ENCODE results near the gene GP1BB.
A peak's percentile ranks its signal among the peaks of the same experiment; 100 is the strongest.

GP1BB gene

GRCh38 chr22:19766240-19766510, 42.8 kb downstream of the GP1BB start:
- H3K4me2 ChIP-seq (ENCODE audit: insufficient read depth, low read length): peak overlapping the region; percentile 53

GRCh38 chr22:19766511-19767426, 43.4 kb downstream of the GP1BB start:
- DNase-seq: peak; percentile 80
- H3K27me3 ChIP-seq (ENCODE audit: insufficient read depth, low read length, poor library complexity): peaks cover 9% of the 10 kb centered on the region
- peak; percentile 74 for ATAC-seq (ENCODE audit: insufficient read depth, low read depth)
- H3K27ac ChIP-seq (ENCODE audit: low read length): peak overlapping the region; percentile 39
- peaks cover 20% of the 10 kb centered on the region for H3K4me1 ChIP-seq (ENCODE audit: insufficient read depth, low read length)
- peaks cover 54% of the 10 kb centered on the region for H3K79me2 ChIP-seq (ENCODE audit: insufficient read depth, low read length)
- no peaks in the 10 kb centered on the region for H3K36me3 ChIP-seq (ENCODE audit: insufficient read depth, low read length)
- H3K9me3 ChIP-seq (ENCODE audit: insufficient read depth, low read length, severe bottlenecking): no peaks in the 10 kb centered on the region
- H3K9ac ChIP-seq (ENCODE audit: low read depth, low read length): peak overlapping the region; percentile 66
- H3K4me2 ChIP-seq (ENCODE audit: insufficient read depth, low read length): peak overlapping the region; percentile 53
- H4K20me1 ChIP-seq (ENCODE audit: insufficient read depth, low read length): peaks cover 27% of the 10 kb centered on the region
- TF ChIP-seq EZH2 (IDR thresholded peaks at IDR 0.05; ENCODE audit: borderline replicate concordance, low read depth, low read length, severe bottlenecking) (peak; percentile 87), CTCF (IDR thresholded peaks at IDR 0.05; ENCODE audit: borderline replicate concordance, extremely low read depth, low read length, poor library complexity, severe bottlenecking) (peak; percentile 47)
- peak overlapping the region; percentile 28 to 63; a peak in 3 of 4 replicates for H3K4me3 ChIP-seq (ENCODE audit: low read depth in 1 of 2, low read length in 2 of 2)
- H2AFZ ChIP-seq (ENCODE audit: low read depth, low read length): peak overlapping the region; percentile 38; the same call in 1 of the 2 replicates

More at GRCh38 chr22:19766240-19766510, 42.8 kb downstream of the GP1BB start:
- peak overlapping the region; percentile 38; the same call in 1 of the 2 replicates for H2AFZ ChIP-seq (ENCODE audit: low read depth, low read length)
- H3K79me2 ChIP-seq (ENCODE audit: insufficient read depth, low read length): peaks cover 48% of the 10 kb centered on the region
- peaks cover 20% of the 10 kb centered on the region for H3K4me1 ChIP-seq (ENCODE audit: insufficient read depth, low read length)
- peaks cover 9% of the 10 kb centered on the region for H3K27me3 ChIP-seq (ENCODE audit: insufficient read depth, low read length, poor library complexity)
- no peak for TF ChIP-seq EZH2 (IDR thresholded peaks at IDR 0.05; ENCODE audit: borderline replicate concordance, low read depth, low read length, severe bottlenecking)
- no peak for TF ChIP-seq CTCF (IDR thresholded peaks at IDR 0.05; ENCODE audit: borderline replicate concordance, extremely low read depth, low read length, poor library complexity, severe bottlenecking)
- peak overlapping the region; percentile 28 to 63; a peak in 3 of 4 replicates for H3K4me3 ChIP-seq (ENCODE audit: low read depth in 1 of 2, low read length in 2 of 2)
- peak overlapping the region; percentile 66 for H3K9ac ChIP-seq (ENCODE audit: low read depth, low read length)
- no peak overlapping the region; the same call in 1 of the 2 replicates for H3K27ac ChIP-seq (ENCODE audit: low read length)
- no peaks in the 10 kb centered on the region for H3K9me3 ChIP-seq (ENCODE audit: insufficient read depth, low read length, severe bottlenecking)
- H3K36me3 ChIP-seq (ENCODE audit: insufficient read depth, low read length): no peaks in the 10 kb centered on the region
- ATAC-seq (ENCODE audit: insufficient read depth, low read depth) (no peak), DNase-seq (no peak)
- H4K20me1 ChIP-seq (ENCODE audit: insufficient read depth, low read length): peaks cover 22% of the 10 kb centered on the region

GRCh38 chr22:19767427-19768341, 44.3 kb downstream of the GP1BB start:
- peak overlapping the region; percentile 53 for H3K4me2 ChIP-seq (ENCODE audit: insufficient read depth, low read length)
- no peak overlapping the region for H3K27ac ChIP-seq (ENCODE audit: low read length)
- peak overlapping the region; percentile 66; the same call in 1 of the 2 replicates for H3K9ac ChIP-seq (ENCODE audit: low read depth, low read length)
- DNase-seq (no peak), ATAC-seq (ENCODE audit: insufficient read depth, low read depth) (peak; percentile 56)
- no peaks in the 10 kb centered on the region for H3K36me3 ChIP-seq (ENCODE audit: insufficient read depth, low read length)
- H3K27me3 ChIP-seq (ENCODE audit: insufficient read depth, low read length, poor library complexity): peaks cover 9% of the 10 kb centered on the region
- H3K9me3 ChIP-seq (ENCODE audit: insufficient read depth, low read length, severe bottlenecking): no peaks in the 10 kb centered on the region
- H4K20me1 ChIP-seq (ENCODE audit: insufficient read depth, low read length): peaks cover 28% of the 10 kb centered on the region
- H3K4me1 ChIP-seq (ENCODE audit: insufficient read depth, low read length): peaks cover 20% of the 10 kb centered on the region
- peaks cover 57% of the 10 kb centered on the region for H3K79me2 ChIP-seq (ENCODE audit: insufficient read depth, low read length)
- H2AFZ ChIP-seq (ENCODE audit: low read depth, low read length): no peak overlapping the region
- TF ChIP-seq EZH2 (IDR thresholded peaks at IDR 0.05; ENCODE audit: borderline replicate concordance, low read depth, low read length, severe bottlenecking) (no peak), CTCF (IDR thresholded peaks at IDR 0.05; ENCODE audit: borderline replicate concordance, extremely low read depth, low read length, poor library complexity, severe bottlenecking) (no peak)
- peak overlapping the region in 1 of 2 experiments; percentile 63; a peak in 2 of 4 replicates for H3K4me3 ChIP-seq (ENCODE audit: low read depth in 1 of 2, low read length in 2 of 2)

Measured in DND-41 (cell line).